ENCODE measurements around the gene SLC38A2.

DNA sequence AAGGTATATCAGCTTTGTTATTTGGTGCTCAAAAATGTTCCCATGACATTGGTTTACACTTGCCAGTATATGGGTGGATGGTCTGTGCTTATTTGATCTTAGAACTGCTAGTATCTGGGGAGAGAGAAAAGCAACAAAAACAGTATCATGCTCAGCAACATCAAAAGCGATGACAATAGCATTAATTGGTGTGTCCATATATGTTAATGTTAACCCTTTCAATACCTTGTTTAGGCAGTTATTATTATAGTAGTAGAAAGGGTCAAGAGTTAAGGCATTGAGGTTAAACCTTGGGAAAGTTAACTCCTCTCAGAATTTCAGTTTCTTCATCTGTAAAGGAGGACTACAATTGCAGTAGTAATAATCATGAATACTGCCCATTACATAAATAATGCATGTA, 37.4 kb upstream of the SLC38A2 start:
- no peak for TF ChIP-seq POLR2A (IDR thresholded peaks at IDR 0.05)
- TF ChIP-seq, protein P1, sequence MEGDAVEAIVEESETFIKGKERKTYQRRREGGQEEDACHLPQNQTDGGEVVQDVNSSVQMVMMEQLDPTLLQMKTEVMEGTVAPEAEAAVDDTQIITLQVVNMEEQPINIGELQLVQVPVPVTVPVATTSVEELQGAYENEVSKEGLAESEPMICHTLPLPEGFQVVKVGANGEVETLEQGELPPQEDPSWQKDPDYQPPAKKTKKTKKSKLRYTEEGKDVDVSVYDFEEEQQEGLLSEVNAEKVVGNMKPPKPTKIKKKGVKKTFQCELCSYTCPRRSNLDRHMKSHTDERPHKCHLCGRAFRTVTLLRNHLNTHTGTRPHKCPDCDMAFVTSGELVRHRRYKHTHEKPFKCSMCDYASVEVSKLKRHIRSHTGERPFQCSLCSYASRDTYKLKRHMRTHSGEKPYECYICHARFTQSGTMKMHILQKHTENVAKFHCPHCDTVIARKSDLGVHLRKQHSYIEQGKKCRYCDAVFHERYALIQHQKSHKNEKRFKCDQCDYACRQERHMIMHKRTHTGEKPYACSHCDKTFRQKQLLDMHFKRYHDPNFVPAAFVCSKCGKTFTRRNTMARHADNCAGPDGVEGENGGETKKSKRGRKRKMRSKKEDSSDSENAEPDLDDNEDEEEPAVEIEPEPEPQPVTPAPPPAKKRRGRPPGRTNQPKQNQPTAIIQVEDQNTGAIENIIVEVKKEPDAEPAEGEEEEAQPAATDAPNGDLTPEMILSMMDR (IDR thresholded peaks at IDR 0.05) = no peak

All from prostate gland (tissue), 2 donors.